Measurements from ENCODE around the gene SLC15A2.

Gene SLC15A2

GRCh38 chr3:121951291-121951919 is 57.2 kb downstream of the SLC15A2 start:
- DNase-seq (ENCODE audit: extremely low read depth, low read depth): no peak
- TF ChIP-seq CTCF (IDR thresholded peaks at IDR 0.05; ENCODE audit: low read depth, low read length): no peak

- DNase-seq (ENCODE audit: extremely low read depth, low read depth): no peak
- no peak for TF ChIP-seq CTCF (IDR thresholded peaks at IDR 0.05; ENCODE audit: low read depth, low read length)
Observed at GRCh38 chr3:121956363-121956762, 62.2 kb downstream of the SLC15A2 start.

- no peak for DNase-seq (ENCODE audit: extremely low read depth, low read depth)
- no peak for TF ChIP-seq CTCF (IDR thresholded peaks at IDR 0.05; ENCODE audit: low read depth, low read length)
Observed at GRCh38 chr3:121957674-121958415, 63.6 kb downstream of the SLC15A2 start.

- TF ChIP-seq CTCF (IDR thresholded peaks at IDR 0.05; ENCODE audit: low read depth, low read length): no peak
Observed at GRCh38 chr3:121958801-121959200, 64.6 kb downstream of the SLC15A2 start.

GRCh38 chr3:121961283-121961682 is 67.1 kb downstream of the SLC15A2 start:
- no peak for DNase-seq (ENCODE audit: extremely low read depth, low read depth)

More at GRCh38 chr3:121958801-121959200, 64.6 kb downstream of the SLC15A2 start:
- no peak for DNase-seq (ENCODE audit: extremely low read depth, low read depth)

GRCh38 chr3:121962443-121962842 is 68.2 kb downstream of the SLC15A2 start:
- no peak for TF ChIP-seq CTCF (IDR thresholded peaks at IDR 0.05; ENCODE audit: low read depth, low read length)

More at GRCh38 chr3:121961283-121961682, 67.1 kb downstream of the SLC15A2 start:
- TF ChIP-seq CTCF (IDR thresholded peaks at IDR 0.05; ENCODE audit: low read depth, low read length): no peak

GRCh38 chr3:121963608-121964007 is 69.4 kb downstream of the SLC15A2 start:
- DNase-seq (ENCODE audit: extremely low read depth, low read depth): no peak
- no peak for TF ChIP-seq CTCF (IDR thresholded peaks at IDR 0.05; ENCODE audit: low read depth, low read length)

More at GRCh38 chr3:121962443-121962842, 68.2 kb downstream of the SLC15A2 start:
- DNase-seq (ENCODE audit: extremely low read depth, low read depth): no peak

Data from AG09319 (cell line).